Thyroid gland (tissue), 4 donors: ENCODE data around the gene NLRP3. TPM values are rescaled to one million over a fixed set of nuclear protein-coding genes. Genes with fewer than 3 reads are reported as not detected.
A peak's percentile ranks its signal among the peaks of the same experiment; 100 is the strongest.
"Not testable (repeated sequence)": the region's sequence is repeated elsewhere in the genome, so short reads cannot be mapped to it uniquely, and the experiment has no call there.

Experiments used
- DNase-seq, 2 donors: peaks; one replicate each; pipeline ENCODE4 v3.0.0-alpha.2; 2019
- H3K27ac ChIP-seq, 3 donors: fragments of 200-600 bp; sonication (generic); 1 replicate in 2 of 3; 2 replicates in 1 of 3; pipeline ENCODE4 v1.5.1; 2016 to 2019; ENCODE audit warnings: mild to moderate bottlenecking in 1 of 3, moderate library complexity in 1 of 3
- H3K27me3 ChIP-seq: fragments of 200-600 bp; sonication (generic); one replicate; pipeline ENCODE4 v1.5.1; 2019
- H3K36me3 ChIP-seq, 2 donors: fragments of 200-600 bp; sonication (generic); one replicate each; pipeline ENCODE4 v1.5.1; 2016 to 2019
- H3K4me1 ChIP-seq, 2 donors: fragments of 200-600 bp; sonication (generic); one replicate each; pipeline ENCODE4 v1.5.1; 2017 to 2019
- H3K4me3 ChIP-seq, 3 donors: fragments of 200-600 bp; sonication (generic); replicated peaks in 1 of 3; 1 replicate in 2 of 3; 2 replicates in 1 of 3; pipeline ENCODE4 v1.5.1; 2016; ENCODE audit warnings: mild to moderate bottlenecking in 1 of 3
- H3K9me3 ChIP-seq: fragments of 200-600 bp; sonication (generic); one replicate; pipeline ENCODE4 v1.5.1; 2017
- CTCF ChIP-seq, 6 experiments: fragments of 200-600 bp in 3 of 6; fragments of 450-650 bp in 3 of 6; sonication (generic) in 3 of 6; IDR thresholded peaks; one replicate each; pipeline ENCODE4 v1.5.1; 2016 to 2019; ENCODE audit warnings: antibody characterized with exemption in 6 of 6, mild to moderate bottlenecking in 2 of 6, inconsistent platforms in 1 of 6, moderate library complexity in 1 of 6
- POLR2A ChIP-seq, 2 donors: fragments of 450-650 bp; IDR thresholded peaks; one replicate each; pipeline ENCODE4 v1.6.1; 2017; ENCODE audit warnings: antibody characterized with exemption in 2 of 2, mild to moderate bottlenecking in 2 of 2, moderate library complexity in 1 of 2
- WGBS, 2 donors: methylation state at CpG; one replicate each; pipeline ENCODE4 v1.1.5; 2017; 5-methylcytosine and 5-hydroxymethylcytosine counted together
- intact Hi-C: fragments of 100-400 bp; cut with DNase I; formaldehyde crosslinking; loops from one replicate; pipeline ENCODE4 v1.15.1; 2023
- total RNA-seq, 4 donors: library from RNA; depleted of rRNA; stranded (reverse); fragments of >200 nt; gene quantifications; one replicate each; pipeline ENCODE4 v1.2.3, GENCODE V29; 2016

NLRP3 gene
- total RNA-seq, 4 donors from 2014 or later: 0.54 to 2.3 (median 0.75) TPM

GRCh38 chr1:247387565-247387964 lies 28.4 kb upstream of the NLRP3 start:
- H3K27me3 ChIP-seq: no peaks in the 10 kb centered on the region
- no peak overlapping the region for H3K4me3 ChIP-seq
- intact Hi-C loops: no loop called here
- H3K27ac ChIP-seq: no peak overlapping the region
- no peaks in the 10 kb centered on the region for H3K9me3 ChIP-seq
- H3K4me1 ChIP-seq: peaks cover 0 to 4% of the 10 kb centered on the region in 2 donors
- DNase-seq: no peak
- 63 to 74% methylated on average over 5 of the region's 5 CpGs for WGBS, 2 donors
- no peak for TF ChIP-seq CTCF (IDR thresholded peaks at IDR 0.05)
- no peaks in the 10 kb centered on the region for H3K36me3 ChIP-seq

GRCh38 chr1:247390116-247390791 lies 25.7 kb upstream of the NLRP3 start:
- H3K4me3 ChIP-seq: no peak overlapping the region
- no peaks in the 10 kb centered on the region for H3K27me3 ChIP-seq
- H3K36me3 ChIP-seq: no peaks in the 10 kb centered on the region
- no peak overlapping the region for H3K27ac ChIP-seq
- peak; percentile 70 to 72 for DNase-seq
- 20 to 27% methylated on average over 13 of the region's 13 CpGs for WGBS, 2 donors
- TF ChIP-seq POLR2A (IDR thresholded peaks at IDR 0.05): no peak
- peak; percentile 59 to 92 (median 70) for TF ChIP-seq CTCF (IDR thresholded peaks at IDR 0.05)
- intact Hi-C loops: no loop called here
- peaks cover 0 to 4% of the 10 kb centered on the region in 2 donors for H3K4me1 ChIP-seq
- H3K9me3 ChIP-seq: no peaks in the 10 kb centered on the region

- intact Hi-C loops: no loop called here
- Histone ChIP-seq H3K27ac (no peak overlapping the region), H3K4me1 (peaks cover 0 to 4% of the 10 kb centered on the region in 2 donors), H3K4me3 (no peak overlapping the region), H3K9me3 (no peaks in the 10 kb centered on the region), H3K36me3 (no peaks in the 10 kb centered on the region), H3K27me3 (no peaks in the 10 kb centered on the region)
- TF ChIP-seq CTCF (IDR thresholded peaks at IDR 0.05) (no peak), POLR2A (IDR thresholded peaks at IDR 0.05) (no peak)
- WGBS, 2 donors: 94 to 98% methylated on average over 4 of the region's 4 CpGs
- no peak for DNase-seq
These were observed 25.0 kb upstream of the NLRP3 start for GRCh38 chr1:247390996-247391395.

- intact Hi-C loops: no loop called here
- Histone ChIP-seq H3K4me3 (no peak overlapping the region), H3K27ac (no peak overlapping the region), H3K9me3 (no peaks in the 10 kb centered on the region), H3K4me1 (peaks cover 0 to 4% of the 10 kb centered on the region in 2 donors), H3K27me3 (no peaks in the 10 kb centered on the region), H3K36me3 (no peaks in the 10 kb centered on the region)
- TF ChIP-seq POLR2A (IDR thresholded peaks at IDR 0.05) (no peak), CTCF (IDR thresholded peaks at IDR 0.05) (no peak)
- 80 to 86% methylated on average over 1 of the region's 1 CpG for WGBS, 2 donors
- DNase-seq: no peak
These were observed 23.9 kb upstream of the NLRP3 start for GRCh38 chr1:247392088-247392487.

- 82 to 84% methylated on average over 8 of the region's 8 CpGs for WGBS, 2 donors
- H3K4me1 ChIP-seq, H3K27me3 ChIP-seq, H3K4me3 ChIP-seq, DNase-seq, H3K36me3 ChIP-seq, H3K9me3 ChIP-seq, intact Hi-C loops, H3K27ac ChIP-seq: not testable (repeated sequence)
These were observed 20.9 kb upstream of the NLRP3 start for GRCh38 chr1:247395075-247395474.
